CD14-positive monocyte (primary cell): ENCODE results near the gene DOCK8. TPM values are rescaled to one million over a fixed set of nuclear protein-coding genes. Genes with fewer than 3 reads are reported as not detected.

ENCODE experiments used
- DNase-seq, 3 donors: peaks; one replicate each; pipeline ENCODE4 v3.0.0-alpha.2; 2011 to 2022
- H2AFZ ChIP-seq: 2 replicates; pipeline ENCODE4 v1.6.0; 2012; ENCODE audit warnings: mild to moderate bottlenecking, low read depth, low read length, inconsistent platforms; ENCODE audit not compliant: insufficient read depth, poor library complexity, severe bottlenecking
- H3K27ac ChIP-seq, 2 donors: 1 replicate in 1 of 2; 2 replicates in 1 of 2; pipeline ENCODE4 v1.5.1; 2012 to 2013; ENCODE audit warnings: low read length in 2 of 2, control low read depth in 1 of 2, inconsistent platforms in 1 of 2, low read depth in 1 of 2, mild to moderate bottlenecking in 1 of 2
- H3K27me3 ChIP-seq, 2 donors: one replicate each; pipeline versions ENCODE4 v1.6.0 to v1.6.1; 2011 to 2013; ENCODE audit warnings: low read length in 2 of 2; ENCODE audit not compliant: control insufficient read depth in 2 of 2, insufficient read depth in 2 of 2
- H3K36me3 ChIP-seq, 2 donors: replicated peaks in 1 of 2; 1 replicate in 1 of 2; 2 replicates in 1 of 2; pipeline versions ENCODE4 v1.5.1 to v1.6.1; 2012 to 2013; ENCODE audit warnings: low read length in 2 of 2, control low read depth in 1 of 2, inconsistent platforms in 1 of 2, mild to moderate bottlenecking in 1 of 2; ENCODE audit not compliant: insufficient read depth in 2 of 2, control insufficient read depth in 1 of 2
- H3K4me1 ChIP-seq, 2 donors: 1 replicate in 1 of 2; 2 replicates in 1 of 2; pipeline versions ENCODE4 v1.5.1 to v1.6.1; 2012 to 2013; ENCODE audit warnings: low read length in 2 of 2, control low read depth in 1 of 2, inconsistent platforms in 1 of 2, mild to moderate bottlenecking in 1 of 2, moderate library complexity in 1 of 2; ENCODE audit not compliant: insufficient read depth in 2 of 2, control insufficient read depth in 1 of 2
- H3K4me2 ChIP-seq: replicated peaks from 2 replicates; pipeline ENCODE3; 2012; ENCODE audit warnings: low read length, moderate library complexity, mild to moderate bottlenecking; ENCODE audit not compliant: poor library complexity, severe bottlenecking; ENCODE audit errors: extremely low read depth
- H3K4me3 ChIP-seq, 3 experiments: fragments of 200-600 bp in 1 of 3; sonication (generic) in 1 of 3; replicated peaks in 1 of 3; 1 replicate in 2 of 3; 2 replicates in 1 of 3; pipeline ENCODE4 v1.5.1; 2011 to 2013; ENCODE audit warnings: low read length in 3 of 3, mild to moderate bottlenecking in 3 of 3, control low read depth in 2 of 3, low read depth in 2 of 3, inconsistent platforms in 1 of 3, moderate library complexity in 1 of 3
- H3K79me2 ChIP-seq: 2 replicates; pipeline ENCODE4 v1.6.0; 2012; ENCODE audit warnings: mild to moderate bottlenecking, control low read depth, inconsistent platforms, low read length, moderate library complexity; ENCODE audit not compliant: insufficient read depth
- H3K9ac ChIP-seq: 2 replicates; pipeline ENCODE4 v1.6.0; 2017; ENCODE audit warnings: low read length, mild to moderate bottlenecking; ENCODE audit not compliant: insufficient read depth, poor library complexity, severe bottlenecking
- H3K9me3 ChIP-seq, 2 donors: replicated peaks in 1 of 2; 1 replicate in 1 of 2; 2 replicates in 1 of 2; pipeline versions ENCODE4 v1.5.1 to v1.6.1; 2012 to 2013; ENCODE audit warnings: low read length in 2 of 2, control low read depth in 1 of 2; ENCODE audit not compliant: control insufficient read depth in 1 of 2, insufficient read depth in 1 of 2
- H4K20me1 ChIP-seq: 2 replicates; pipeline ENCODE4 v1.6.0; 2012; ENCODE audit warnings: mild to moderate bottlenecking, low read length, control low read depth, moderate library complexity; ENCODE audit not compliant: insufficient read depth
- H3K27ac Mint-ChIP-seq, 7 donors: one replicate each; pipeline ENCODE4 v1.8.0; 2020; ENCODE audit warnings: mild to moderate bottlenecking in 7 of 7, mixed read lengths in 7 of 7, moderate library complexity in 6 of 7, inconsistent platforms in 2 of 7
- H3K27me3 Mint-ChIP-seq, 3 donors: one replicate each; pipeline ENCODE4 v1.8.0; 2021 to 2022; ENCODE audit warnings: low read depth in 3 of 3, mild to moderate bottlenecking in 3 of 3, mixed read lengths in 3 of 3, moderate library complexity in 3 of 3, inconsistent platforms in 1 of 3
- H3K36me3 Mint-ChIP-seq, 2 donors: one replicate each; pipeline ENCODE4 v1.8.0; 2020; ENCODE audit warnings: mixed read lengths in 2 of 2, inconsistent platforms in 1 of 2, mild to moderate bottlenecking in 1 of 2
- H3K4me1 Mint-ChIP-seq: one replicate; pipeline ENCODE4 v1.8.0; 2020; ENCODE audit warnings: mild to moderate bottlenecking, mixed read lengths
- H3K4me3 Mint-ChIP-seq, 2 donors: one replicate each; pipeline ENCODE4 v1.8.0; 2020; ENCODE audit warnings: mild to moderate bottlenecking in 2 of 2, mixed read lengths in 2 of 2, moderate library complexity in 1 of 2
- H3K9me3 Mint-ChIP-seq, 7 donors: one replicate each; pipeline ENCODE4 v1.8.0; 2020 to 2022; ENCODE audit warnings: mixed read lengths in 7 of 7, mild to moderate bottlenecking in 6 of 7, moderate library complexity in 6 of 7, inconsistent platforms in 2 of 7
- WGBS: methylation state at CpG from one replicate; pipeline ENCODE4 v1.1.5; 2013; ENCODE audit warnings: missing lambda C conversion rate; ENCODE audit not compliant: insufficient coverage; 5-methylcytosine and 5-hydroxymethylcytosine counted together
- intact Hi-C, 2 donors: fragments of 100-400 bp; cut with micrococcal nuclease; formaldehyde crosslinking; loops; one replicate each; pipeline versions ENCODE4 v1.15.0 to v1.15.1; 2023
- polyA plus RNA-seq, 3 donors: library from polyadenylated mRNA; depleted of rRNA in 1 of 3; unstranded in 2 of 3; stranded (reverse) in 1 of 3; fragments of 300-500 nt in 2 of 3; fragments of >200 nt in 1 of 3; fragmentation: Illumina TruSeq in 2 of 3; gene quantifications; 1 replicate in 2 of 3; 2 replicates in 1 of 3; pipeline ENCODE4 v1.2.3, GENCODE V29; 2012 to 2021
- TF ChIP-seq, protein P1 (sequence below): fragments of 200-600 bp; IDR thresholded peaks from one replicate; pipeline ENCODE4 v1.8.0; 2022; ENCODE audit warnings: antibody characterized with exemption, mild to moderate bottlenecking

Gene DOCK8
- polyA plus RNA-seq, 3 donors = 46.8 to 100 (median 95.4) TPM

DNA sequence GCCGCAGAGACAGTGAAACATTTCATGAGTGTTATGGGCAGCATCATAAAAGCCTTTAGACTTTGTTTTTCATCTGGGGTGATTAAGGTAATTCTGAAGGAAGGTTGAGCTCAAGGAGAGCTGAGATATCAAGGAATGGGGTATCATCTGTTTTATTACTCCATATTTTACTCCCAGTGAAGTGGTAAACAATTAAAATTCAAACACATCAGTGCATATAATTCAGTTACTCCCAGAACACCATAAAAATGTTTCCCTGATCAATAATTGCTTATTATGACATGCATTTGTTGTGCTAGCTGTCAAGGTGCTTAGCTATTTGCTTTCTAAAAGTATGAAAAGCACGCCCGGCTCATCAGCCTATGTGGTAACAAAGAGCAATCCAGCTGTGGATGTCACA lies 81.7 kb downstream of the DOCK8 start:
- no peaks in the 10 kb centered on the region for H3K9me3 Mint-ChIP-seq
- TF ChIP-seq, protein P1, sequence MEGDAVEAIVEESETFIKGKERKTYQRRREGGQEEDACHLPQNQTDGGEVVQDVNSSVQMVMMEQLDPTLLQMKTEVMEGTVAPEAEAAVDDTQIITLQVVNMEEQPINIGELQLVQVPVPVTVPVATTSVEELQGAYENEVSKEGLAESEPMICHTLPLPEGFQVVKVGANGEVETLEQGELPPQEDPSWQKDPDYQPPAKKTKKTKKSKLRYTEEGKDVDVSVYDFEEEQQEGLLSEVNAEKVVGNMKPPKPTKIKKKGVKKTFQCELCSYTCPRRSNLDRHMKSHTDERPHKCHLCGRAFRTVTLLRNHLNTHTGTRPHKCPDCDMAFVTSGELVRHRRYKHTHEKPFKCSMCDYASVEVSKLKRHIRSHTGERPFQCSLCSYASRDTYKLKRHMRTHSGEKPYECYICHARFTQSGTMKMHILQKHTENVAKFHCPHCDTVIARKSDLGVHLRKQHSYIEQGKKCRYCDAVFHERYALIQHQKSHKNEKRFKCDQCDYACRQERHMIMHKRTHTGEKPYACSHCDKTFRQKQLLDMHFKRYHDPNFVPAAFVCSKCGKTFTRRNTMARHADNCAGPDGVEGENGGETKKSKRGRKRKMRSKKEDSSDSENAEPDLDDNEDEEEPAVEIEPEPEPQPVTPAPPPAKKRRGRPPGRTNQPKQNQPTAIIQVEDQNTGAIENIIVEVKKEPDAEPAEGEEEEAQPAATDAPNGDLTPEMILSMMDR = no peak
- Histone ChIP-seq H3K79me2 (peaks cover 77% of the 10 kb centered on the region), H3K4me1 (peaks cover 44 to 49% of the 10 kb centered on the region in 2 donors), H3K27me3 (no peaks in the 10 kb centered on the region), H3K36me3 (peaks cover 46 to 65% of the 10 kb centered on the region in 2 donors), H3K4me2 (peak overlapping the region; percentile 73), H3K9me3 (no peaks in the 10 kb centered on the region), H4K20me1 (peaks cover 19% of the 10 kb centered on the region), H3K9ac (peak overlapping the region; percentile 55), H3K27ac (peak overlapping the region; percentile 94 to 95), H2AFZ (no peak overlapping the region), H3K4me3 (peak overlapping the region; percentile 4 to 64 (median 55))
- 57% methylated on average over 2 of the region's 3 CpGs for WGBS
- intact Hi-C loops = loop anchor here (2.0 to 5.0 kb wide), 4 partner anchors 14 to 84 kb away; partner anchors contain the start of gene DOCK8 (in 1 of the 2)
- peaks cover 39% of the 10 kb centered on the region for H3K4me1 Mint-ChIP-seq
- no peaks in the 10 kb centered on the region for H3K27me3 Mint-ChIP-seq
- H3K36me3 Mint-ChIP-seq = peaks cover 56 to 67% of the 10 kb centered on the region in 2 donors
- H3K27ac Mint-ChIP-seq = peak overlapping the region; percentile 97 to 100 (median 99)
- H3K4me3 Mint-ChIP-seq = peak overlapping the region; percentile 80 to 88
- no peak for DNase-seq

DNA sequence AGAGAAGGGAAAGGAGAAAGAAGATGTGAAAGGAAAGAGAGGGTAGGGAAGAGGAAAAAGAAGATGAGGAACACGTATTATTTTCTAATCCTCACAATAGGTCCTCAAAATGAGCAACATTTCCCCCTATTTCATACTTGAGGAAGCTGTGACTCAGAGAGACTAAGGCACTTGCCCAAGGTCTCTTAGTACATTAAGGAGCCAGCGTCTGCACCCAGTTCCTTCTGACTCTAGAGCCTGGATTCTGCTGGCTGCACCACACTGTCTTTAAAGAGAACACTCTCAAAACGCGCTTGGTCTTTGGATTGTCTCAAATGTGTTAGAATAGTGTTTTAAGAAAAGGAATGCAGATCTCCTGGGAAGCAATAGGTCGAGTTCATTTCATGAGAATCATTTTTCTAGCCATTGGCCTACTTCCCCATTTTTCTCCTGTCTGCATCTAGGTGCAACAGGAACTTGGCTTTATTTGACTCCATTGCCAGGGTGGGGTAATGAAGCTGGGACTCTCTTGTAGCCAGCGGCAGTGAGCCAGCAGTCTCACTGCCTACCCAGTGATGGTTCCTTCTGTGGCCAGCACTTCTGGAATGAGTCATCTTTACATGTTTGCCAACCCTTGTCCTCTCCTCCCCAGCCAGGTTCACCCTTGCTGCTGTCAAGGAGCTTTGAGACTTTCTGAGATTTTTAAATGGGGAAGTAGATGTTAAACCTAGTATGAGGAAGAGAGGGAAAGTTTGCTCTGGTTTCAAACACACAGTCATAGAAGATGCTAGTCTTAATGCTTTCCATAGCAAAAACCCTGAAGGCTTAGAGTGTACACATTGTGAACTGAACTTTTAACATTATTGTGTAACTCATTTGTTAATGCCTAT lies 82.7 kb downstream of the DOCK8 start:
- WGBS = 0% methylated on average over 1 of the region's 6 CpGs
- Histone ChIP-seq H4K20me1 (peaks cover 12% of the 10 kb centered on the region), H3K27ac (peak overlapping the region; percentile 94 to 95), H3K9ac (peak overlapping the region; percentile 55), H3K4me2 (peak overlapping the region; percentile 73), H3K27me3 (no peaks in the 10 kb centered on the region), H3K4me1 (peaks cover 44 to 49% of the 10 kb centered on the region in 2 donors), H3K79me2 (peaks cover 77% of the 10 kb centered on the region), H3K9me3 (no peaks in the 10 kb centered on the region), H3K36me3 (peaks cover 45 to 67% of the 10 kb centered on the region in 2 donors), H2AFZ (no peak overlapping the region), H3K4me3 (peak overlapping the region in 2 of 3 experiments; percentile 55 to 64)
- Mint-ChIP-seq H3K27me3 (no peaks in the 10 kb centered on the region), H3K27ac (peak overlapping the region; percentile 97 to 100 (median 99)), H3K9me3 (no peaks in the 10 kb centered on the region), H3K4me1 (peaks cover 39% of the 10 kb centered on the region), H3K4me3 (peak overlapping the region; percentile 80 to 88), H3K36me3 (peaks cover 61 to 68% of the 10 kb centered on the region in 2 donors)
- peak; percentile 97 to 99 (median 98) for DNase-seq
- TF ChIP-seq, protein P1 = no peak
- intact Hi-C loops = loop anchor here (1.0 to 5.0 kb wide), 5 partner anchors 15 to 85 kb away; partner anchors contain the start of gene DOCK8 (in 1 of the 2)
